ENCODE measurements around the gene PET100.

PET100 gene

GRCh38 chr19:7663706-7664105, 34.1 kb downstream of the PET100 start:
- H3K36me3 ChIP-seq: no peaks in the 10 kb centered on the region
- DNase-seq: no peak
- TF ChIP-seq CTCF (IDR thresholded peaks at IDR 0.05; ENCODE audit: low read depth, low read length): no peak
- no peaks in the 10 kb centered on the region for H3K9me3 ChIP-seq (ENCODE audit: severe bottlenecking)
- H3K4me3 ChIP-seq (ENCODE audit: low read depth, low read length): no peak overlapping the region
- H3K27me3 ChIP-seq (ENCODE audit: insufficient read depth, low read depth, severe bottlenecking): no peaks in the 10 kb centered on the region
- no peak overlapping the region for H3K27ac ChIP-seq

- TF ChIP-seq CTCF (IDR thresholded peaks at IDR 0.05; ENCODE audit: low read depth, low read length): no peak
- Histone ChIP-seq H3K27me3 (ENCODE audit: insufficient read depth, low read depth, severe bottlenecking) (no peaks in the 10 kb centered on the region), H3K4me3 (ENCODE audit: low read depth, low read length) (no peak overlapping the region), H3K9me3 (ENCODE audit: severe bottlenecking) (no peaks in the 10 kb centered on the region), H3K27ac (no peak overlapping the region), H3K36me3 (no peaks in the 10 kb centered on the region)
- DNase-seq: no peak
Observed at GRCh38 chr19:7665076-7665475, 35.5 kb downstream of the PET100 start.

- Histone ChIP-seq H3K27ac (no peak within 1 kb of the TSS), H3K36me3 (no peaks in the 10 kb centered on the region), H3K9me3 (ENCODE audit: severe bottlenecking) (peaks cover 2% of the 10 kb centered on the region), H3K27me3 (ENCODE audit: insufficient read depth, low read depth, severe bottlenecking) (no peaks in the 10 kb centered on the region), H3K4me3 (ENCODE audit: low read depth, low read length) (no peak within 1 kb of the TSS)
- DNase-seq: no peak
- no peak for TF ChIP-seq CTCF (IDR thresholded peaks at IDR 0.05; ENCODE audit: low read depth, low read length)
Observed at GRCh38 chr19:7668842-7669241, 39.2 kb downstream of the PET100 start, which contains the start of gene RETN. Gene RETN (plus strand): TSS chr19:7669049. CDS start chr19:7669327, 278 bp downstream.

GRCh38 chr19:7669641-7670040, 40.0 kb downstream of the PET100 start:
- H3K27ac ChIP-seq: no peak overlapping the region
- H3K27me3 ChIP-seq (ENCODE audit: insufficient read depth, low read depth, severe bottlenecking): no peaks in the 10 kb centered on the region
- DNase-seq: no peak
- H3K9me3 ChIP-seq (ENCODE audit: severe bottlenecking): peaks cover 8% of the 10 kb centered on the region
- H3K36me3 ChIP-seq: no peaks in the 10 kb centered on the region
- TF ChIP-seq CTCF (IDR thresholded peaks at IDR 0.05; ENCODE audit: low read depth, low read length): no peak
- H3K4me3 ChIP-seq (ENCODE audit: low read depth, low read length): no peak overlapping the region

GRCh38 chr19:7670150-7670783, 40.7 kb downstream of the PET100 start:
- Histone ChIP-seq H3K27me3 (ENCODE audit: insufficient read depth, low read depth, severe bottlenecking) (no peaks in the 10 kb centered on the region), H3K27ac (no peak overlapping the region), H3K4me3 (ENCODE audit: low read depth, low read length) (no peak overlapping the region), H3K36me3 (no peaks in the 10 kb centered on the region), H3K9me3 (ENCODE audit: severe bottlenecking) (peaks cover 8% of the 10 kb centered on the region)
- no peak for TF ChIP-seq CTCF (IDR thresholded peaks at IDR 0.05; ENCODE audit: low read depth, low read length)
- DNase-seq: no peak

GRCh38 chr19:7670790-7671189, 41.2 kb downstream of the PET100 start:
- Histone ChIP-seq H3K36me3 (no peaks in the 10 kb centered on the region), H3K4me3 (ENCODE audit: low read depth, low read length) (no peak overlapping the region), H3K9me3 (ENCODE audit: severe bottlenecking) (peaks cover 8% of the 10 kb centered on the region), H3K27me3 (ENCODE audit: insufficient read depth, low read depth, severe bottlenecking) (no peaks in the 10 kb centered on the region), H3K27ac (no peak overlapping the region)
- TF ChIP-seq CTCF (IDR thresholded peaks at IDR 0.05; ENCODE audit: low read depth, low read length): no peak
- no peak for DNase-seq
